Right lobe of liver (tissue), 4 donors: ENCODE measurements around the gene TATDN2.

ENCODE experiments used
- POLR2A ChIP-seq: fragments of 450-650 bp; IDR thresholded peaks from one replicate; pipeline ENCODE4 v1.6.1; 2017; ENCODE audit warnings: antibody characterized with exemption, mild to moderate bottlenecking
- TF ChIP-seq, protein P1 (sequence below), 4 donors: fragments of 200-600 bp in 3 of 4; fragments of 450-650 bp in 1 of 4; IDR thresholded peaks; one replicate each; pipeline versions ENCODE4 v1.5.1 to v1.8.0; 2016 to 2022; ENCODE audit warnings: antibody characterized with exemption in 4 of 4, mild to moderate bottlenecking in 2 of 4
- donor health status: DM: no; HTN: no; CAD: no.
- donor health status: DM: no; HTN: no; CAD: no.
- donor health status: DM: no; HTN: yes; CAD: no.

DNA sequence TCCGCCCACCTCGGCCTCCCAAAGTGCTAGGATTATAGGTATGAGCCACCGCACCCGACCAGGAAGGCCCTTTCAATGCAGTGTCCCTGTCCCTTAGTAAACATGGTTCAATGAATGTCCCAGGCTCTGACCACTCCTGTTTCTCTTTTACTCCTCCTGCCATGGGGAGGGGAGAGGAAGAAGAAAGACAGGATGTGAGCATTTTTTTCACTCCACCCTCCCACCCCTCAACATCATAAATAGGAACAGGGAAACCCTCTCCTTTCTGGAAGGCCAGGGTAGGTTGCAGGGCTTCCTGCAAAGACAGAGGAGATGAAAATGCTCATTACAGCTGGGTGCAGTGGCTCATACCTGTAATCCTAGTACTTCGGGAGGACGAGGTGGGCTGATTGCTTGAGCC, 7.5 kb upstream of the TATDN2 start:
- no peak for TF ChIP-seq POLR2A
- TF ChIP-seq, protein P1, sequence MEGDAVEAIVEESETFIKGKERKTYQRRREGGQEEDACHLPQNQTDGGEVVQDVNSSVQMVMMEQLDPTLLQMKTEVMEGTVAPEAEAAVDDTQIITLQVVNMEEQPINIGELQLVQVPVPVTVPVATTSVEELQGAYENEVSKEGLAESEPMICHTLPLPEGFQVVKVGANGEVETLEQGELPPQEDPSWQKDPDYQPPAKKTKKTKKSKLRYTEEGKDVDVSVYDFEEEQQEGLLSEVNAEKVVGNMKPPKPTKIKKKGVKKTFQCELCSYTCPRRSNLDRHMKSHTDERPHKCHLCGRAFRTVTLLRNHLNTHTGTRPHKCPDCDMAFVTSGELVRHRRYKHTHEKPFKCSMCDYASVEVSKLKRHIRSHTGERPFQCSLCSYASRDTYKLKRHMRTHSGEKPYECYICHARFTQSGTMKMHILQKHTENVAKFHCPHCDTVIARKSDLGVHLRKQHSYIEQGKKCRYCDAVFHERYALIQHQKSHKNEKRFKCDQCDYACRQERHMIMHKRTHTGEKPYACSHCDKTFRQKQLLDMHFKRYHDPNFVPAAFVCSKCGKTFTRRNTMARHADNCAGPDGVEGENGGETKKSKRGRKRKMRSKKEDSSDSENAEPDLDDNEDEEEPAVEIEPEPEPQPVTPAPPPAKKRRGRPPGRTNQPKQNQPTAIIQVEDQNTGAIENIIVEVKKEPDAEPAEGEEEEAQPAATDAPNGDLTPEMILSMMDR (IDR thresholded peaks at IDR 0.05) = no peak
